Activated CD8-positive, alpha-beta memory T cell treated with anti-CD3 and anti-CD28 coated beads, Interleukin-2, amount 10 ng/mL, durations not matched to agents 7 days and 5 days (primary cell): ENCODE measurements around the gene PELI3. TPM values are rescaled to one million over a fixed set of nuclear protein-coding genes. Genes with fewer than 3 reads are reported as not detected.

Source experiments
- ATAC-seq: fragments of 150-1000 bp; cut with Tn5 transposase; one replicate; pipeline ENCODE4 v1.10.0; 2021; ENCODE audit warnings: moderate library complexity
- CTCF ChIA-PET: fragments of 350-600 bp; sonication (Branson Sonifier 250); formaldehyde crosslinking; loops from one replicate; lab custom pipeline; 2021; ENCODE audit warnings: antibody characterized with exemption; lab: Charles Lee
- DNase-seq: peaks from one replicate; pipeline ENCODE4 v3.0.0-alpha.2; 2020
- H3K27ac Mint-ChIP-seq: one replicate; pipeline ENCODE4 v1.8.0; 2021; ENCODE audit warnings: mild to moderate bottlenecking, mixed read lengths
- H3K27me3 Mint-ChIP-seq: one replicate; pipeline ENCODE4 v1.8.0; 2021; ENCODE audit warnings: mixed read lengths
- H3K36me3 Mint-ChIP-seq: one replicate; pipeline ENCODE4 v1.8.0; 2021; ENCODE audit warnings: mild to moderate bottlenecking, mixed read lengths
- H3K4me1 Mint-ChIP-seq: one replicate; pipeline ENCODE4 v1.8.0; 2021; ENCODE audit warnings: mixed read lengths
- H3K4me3 Mint-ChIP-seq: one replicate; pipeline ENCODE4 v1.8.0; 2021; ENCODE audit warnings: mild to moderate bottlenecking, moderate library complexity, mixed read lengths
- H3K9me3 Mint-ChIP-seq: one replicate; pipeline ENCODE4 v1.8.0; 2022; ENCODE audit warnings: low read depth, mixed read lengths
- total RNA-seq, 2 experiments: library from RNA; stranded (reverse); gene quantifications; one replicate each; pipeline ENCODE4 v1.2.3, GENCODE V29; 2021

PELI3 gene
- total RNA-seq, 2 experiments from 2014 or later: 4.1 to 5.7 TPM

GRCh38 chr11:66469441-66469840 lies 2.7 kb downstream of the PELI3 start:
- H3K9me3 Mint-ChIP-seq: no peaks in the 10 kb centered on the region
- CTCF ChIA-PET: interaction anchor here (2.1 to 5.2 kb wide), 2 partner anchors 10 to 31 kb away, joined by 6 to 43 read pairs; partner anchors contain the start of genes DPP3 and MRPL11
- H3K4me3 Mint-ChIP-seq: no peak overlapping the region
- DNase-seq: no peak
- ATAC-seq: no peak
- peaks cover 15% of the 10 kb centered on the region for H3K4me1 Mint-ChIP-seq
- H3K27ac Mint-ChIP-seq: no peak overlapping the region
- no peaks in the 10 kb centered on the region for H3K27me3 Mint-ChIP-seq
- no peaks in the 10 kb centered on the region for H3K36me3 Mint-ChIP-seq

- Mint-ChIP-seq H3K36me3 (no peaks in the 10 kb centered on the region), H3K27ac (no peak overlapping the region), H3K27me3 (no peaks in the 10 kb centered on the region), H3K4me1 (peaks cover 15% of the 10 kb centered on the region), H3K4me3 (no peak overlapping the region), H3K9me3 (no peaks in the 10 kb centered on the region)
- ATAC-seq (no peak), DNase-seq (no peak)
- CTCF ChIA-PET: interaction anchor here (0.6 to 5.2 kb wide), 2 partner anchors 10 to 1709 kb away, joined by 3 to 43 read pairs; partner anchors contain the start of gene DPP3
Measured at GRCh38 chr11:66470015-66470414, 3.3 kb downstream of the PELI3 start.

- CTCF ChIA-PET: no interaction called here
Measured at GRCh38 chr11:66471142-66471541, 4.4 kb downstream of the PELI3 start.

GRCh38 chr11:66472054-66472453 lies 5.3 kb downstream of the PELI3 start:
- Mint-ChIP-seq H3K27me3 (no peaks in the 10 kb centered on the region), H3K27ac (no peak overlapping the region), H3K36me3 (no peaks in the 10 kb centered on the region), H3K4me1 (peaks cover 10% of the 10 kb centered on the region), H3K9me3 (no peaks in the 10 kb centered on the region), H3K4me3 (no peak overlapping the region)
- no peak for DNase-seq
- no peak for ATAC-seq
- CTCF ChIA-PET: no interaction called here

More at GRCh38 chr11:66471142-66471541, 4.4 kb downstream of the PELI3 start:
- peaks cover 10% of the 10 kb centered on the region for H3K4me1 Mint-ChIP-seq
- H3K27me3 Mint-ChIP-seq: no peaks in the 10 kb centered on the region
- H3K4me3 Mint-ChIP-seq: no peak overlapping the region
- DNase-seq: no peak
- H3K9me3 Mint-ChIP-seq: no peaks in the 10 kb centered on the region
- no peaks in the 10 kb centered on the region for H3K36me3 Mint-ChIP-seq
- H3K27ac Mint-ChIP-seq: no peak overlapping the region
- ATAC-seq: no peak

- CTCF ChIA-PET: no interaction called here
- no peak for ATAC-seq
- DNase-seq: no peak
- Mint-ChIP-seq H3K27me3 (no peaks in the 10 kb centered on the region), H3K27ac (no peak overlapping the region), H3K4me3 (no peak overlapping the region), H3K36me3 (no peaks in the 10 kb centered on the region), H3K4me1 (peaks cover 3% of the 10 kb centered on the region), H3K9me3 (no peaks in the 10 kb centered on the region)
Measured at GRCh38 chr11:66473167-66473566, 6.5 kb downstream of the PELI3 start.

- Mint-ChIP-seq H3K4me1 (peaks cover 4% of the 10 kb centered on the region), H3K27me3 (no peaks in the 10 kb centered on the region), H3K36me3 (no peaks in the 10 kb centered on the region), H3K4me3 (no peak overlapping the region), H3K9me3 (no peaks in the 10 kb centered on the region), H3K27ac (no peak overlapping the region)
- no peak for ATAC-seq
- no peak for DNase-seq
- CTCF ChIA-PET: no interaction called here
Measured at GRCh38 chr11:66473608-66474515, 7.2 kb downstream of the PELI3 start.

GRCh38 chr11:66475349-66476172 lies 8.9 kb downstream of the PELI3 start:
- CTCF ChIA-PET: no interaction called here
- Mint-ChIP-seq H3K9me3 (no peaks in the 10 kb centered on the region), H3K36me3 (no peaks in the 10 kb centered on the region), H3K27ac (no peak overlapping the region), H3K4me1 (peaks cover 13% of the 10 kb centered on the region), H3K27me3 (no peaks in the 10 kb centered on the region), H3K4me3 (no peak overlapping the region)
- ATAC-seq (no peak), DNase-seq (no peak)

GRCh38 chr11:66476173-66476840 lies 9.6 kb downstream of the PELI3 start:
- peaks cover 18% of the 10 kb centered on the region for H3K4me1 Mint-ChIP-seq
- no peak overlapping the region for H3K27ac Mint-ChIP-seq
- no peaks in the 10 kb centered on the region for H3K36me3 Mint-ChIP-seq
- no peak for DNase-seq
- CTCF ChIA-PET: no interaction called here
- H3K27me3 Mint-ChIP-seq: no peaks in the 10 kb centered on the region
- no peak overlapping the region for H3K4me3 Mint-ChIP-seq
- no peak for ATAC-seq
- H3K9me3 Mint-ChIP-seq: no peaks in the 10 kb centered on the region

- Mint-ChIP-seq H3K4me3 (no peak overlapping the region), H3K36me3 (no peaks in the 10 kb centered on the region), H3K27ac (no peak overlapping the region), H3K4me1 (peaks cover 21% of the 10 kb centered on the region), H3K9me3 (no peaks in the 10 kb centered on the region), H3K27me3 (no peaks in the 10 kb centered on the region)
- CTCF ChIA-PET: no interaction called here
- ATAC-seq: no peak
- DNase-seq: no peak
Measured at GRCh38 chr11:66476841-66477251, 10.1 kb downstream of the PELI3 start.

- CTCF ChIA-PET: interaction anchor here (1.4 to 3.7 kb wide), 4 partner anchors 9 to 92 kb away, joined by 3 to 43 read pairs (median 14); partner anchors contain the start of gene PELI3
- H3K27ac Mint-ChIP-seq: no peak overlapping the region
- ATAC-seq (no peak), DNase-seq (no peak)
- peaks cover 3% of the 10 kb centered on the region for H3K36me3 Mint-ChIP-seq
- no peak overlapping the region for H3K4me3 Mint-ChIP-seq
- no peaks in the 10 kb centered on the region for H3K9me3 Mint-ChIP-seq
- H3K27me3 Mint-ChIP-seq: no peaks in the 10 kb centered on the region
- peaks cover 24% of the 10 kb centered on the region for H3K4me1 Mint-ChIP-seq
Measured at GRCh38 chr11:66477263-66478201, 10.8 kb downstream of the PELI3 start.

- H3K36me3 Mint-ChIP-seq: peaks cover 7% of the 10 kb centered on the region
- peak overlapping the region; percentile 91 for H3K4me3 Mint-ChIP-seq
- ATAC-seq (no peak), DNase-seq (no peak)
- no peaks in the 10 kb centered on the region for H3K9me3 Mint-ChIP-seq
- H3K27ac Mint-ChIP-seq: peak overlapping the region; percentile 93
- H3K27me3 Mint-ChIP-seq: no peaks in the 10 kb centered on the region
- peaks cover 31% of the 10 kb centered on the region for H3K4me1 Mint-ChIP-seq
- CTCF ChIA-PET: interaction anchor here (0.8 to 3.7 kb wide), 9 partner anchors 11 to 199 kb away, joined by 3 to 43 read pairs (median 5); partner anchors contain the start of genes MRPL11, PELI3 and RBM4B
Measured at GRCh38 chr11:66478729-66479393, 12.2 kb downstream of the PELI3 start.
